Tibial nerve (tissue), 4 donors: Measurements from ENCODE around the gene LRBA.

Source experiments
- CTCF ChIP-seq, 5 experiments: fragments of 200-600 bp in 3 of 5; fragments of 450-650 bp in 2 of 5; sonication (generic) in 3 of 5; IDR thresholded peaks; one replicate each; pipeline ENCODE4 v1.5.1; 2016 to 2019; ENCODE audit warnings: antibody characterized with exemption in 5 of 5, mild to moderate bottlenecking in 3 of 5, moderate library complexity in 2 of 5
- EP300 ChIP-seq, 2 donors: sonication (generic); formaldehyde crosslinking; IDR thresholded peaks; one replicate each; pipeline ENCODE4 v1.6.1; 2017; ENCODE audit warnings: antibody characterized with exemption in 2 of 2, mild to moderate bottlenecking in 1 of 2

DNA sequence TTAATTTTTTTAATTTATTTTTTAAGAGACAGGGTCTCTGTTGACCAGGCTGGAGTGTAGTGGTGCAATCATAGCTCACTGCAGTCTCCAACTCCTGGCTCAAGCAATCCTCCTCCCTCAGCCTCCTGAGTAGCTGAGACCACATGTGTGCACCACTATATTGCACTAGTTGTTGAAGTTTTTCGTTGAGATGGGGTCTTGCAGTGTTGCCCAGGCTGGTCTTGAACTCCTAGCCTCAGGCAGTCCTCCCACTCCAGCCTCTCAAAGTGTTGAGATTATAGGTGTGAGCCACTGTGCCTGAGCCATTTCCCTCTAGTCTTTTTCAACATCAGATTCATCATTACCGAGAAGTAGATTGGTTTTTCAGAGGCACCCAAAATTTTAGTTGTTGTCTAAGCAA lies 771.2 kb downstream of the LRBA start:
- TF ChIP-seq EP300 (IDR thresholded peaks at IDR 0.05) = no peak
- no peak for TF ChIP-seq CTCF (IDR thresholded peaks at IDR 0.05)
